CD14-positive monocyte (primary cell): ENCODE data around the gene PDE4D. TPM values are rescaled to one million over a fixed set of nuclear protein-coding genes. Genes with fewer than 3 reads are reported as not detected.
A peak's percentile ranks its signal among the peaks of the same experiment; 100 is the strongest.

Source experiments
- DNase-seq, 3 donors: peaks; one replicate each; pipeline ENCODE4 v3.0.0-alpha.2; 2011 to 2022
- H2AFZ ChIP-seq: 2 replicates; pipeline ENCODE4 v1.6.0; 2012; ENCODE audit warnings: mild to moderate bottlenecking, low read depth, low read length, inconsistent platforms; ENCODE audit not compliant: insufficient read depth, poor library complexity, severe bottlenecking
- H3K27ac ChIP-seq, 2 donors: 1 replicate in 1 of 2; 2 replicates in 1 of 2; pipeline ENCODE4 v1.5.1; 2012 to 2013; ENCODE audit warnings: low read length in 2 of 2, control low read depth in 1 of 2, inconsistent platforms in 1 of 2, low read depth in 1 of 2, mild to moderate bottlenecking in 1 of 2
- H3K27me3 ChIP-seq, 2 donors: one replicate each; pipeline versions ENCODE4 v1.6.0 to v1.6.1; 2011 to 2013; ENCODE audit warnings: low read length in 2 of 2; ENCODE audit not compliant: control insufficient read depth in 2 of 2, insufficient read depth in 2 of 2
- H3K36me3 ChIP-seq, 2 donors: replicated peaks in 1 of 2; 1 replicate in 1 of 2; 2 replicates in 1 of 2; pipeline versions ENCODE4 v1.5.1 to v1.6.1; 2012 to 2013; ENCODE audit warnings: low read length in 2 of 2, control low read depth in 1 of 2, inconsistent platforms in 1 of 2, mild to moderate bottlenecking in 1 of 2; ENCODE audit not compliant: insufficient read depth in 2 of 2, control insufficient read depth in 1 of 2
- H3K4me1 ChIP-seq, 2 donors: 1 replicate in 1 of 2; 2 replicates in 1 of 2; pipeline versions ENCODE4 v1.5.1 to v1.6.1; 2012 to 2013; ENCODE audit warnings: low read length in 2 of 2, control low read depth in 1 of 2, inconsistent platforms in 1 of 2, mild to moderate bottlenecking in 1 of 2, moderate library complexity in 1 of 2; ENCODE audit not compliant: insufficient read depth in 2 of 2, control insufficient read depth in 1 of 2
- H3K4me2 ChIP-seq: replicated peaks from 2 replicates; pipeline ENCODE3; 2012; ENCODE audit warnings: low read length, moderate library complexity, mild to moderate bottlenecking; ENCODE audit not compliant: poor library complexity, severe bottlenecking; ENCODE audit errors: extremely low read depth
- H3K4me3 ChIP-seq, 3 experiments: fragments of 200-600 bp in 1 of 3; sonication (generic) in 1 of 3; replicated peaks in 1 of 3; 1 replicate in 2 of 3; 2 replicates in 1 of 3; pipeline ENCODE4 v1.5.1; 2011 to 2013; ENCODE audit warnings: low read length in 3 of 3, mild to moderate bottlenecking in 3 of 3, control low read depth in 2 of 3, low read depth in 2 of 3, inconsistent platforms in 1 of 3, moderate library complexity in 1 of 3
- H3K79me2 ChIP-seq: 2 replicates; pipeline ENCODE4 v1.6.0; 2012; ENCODE audit warnings: mild to moderate bottlenecking, control low read depth, inconsistent platforms, low read length, moderate library complexity; ENCODE audit not compliant: insufficient read depth
- H3K9ac ChIP-seq: 2 replicates; pipeline ENCODE4 v1.6.0; 2017; ENCODE audit warnings: low read length, mild to moderate bottlenecking; ENCODE audit not compliant: insufficient read depth, poor library complexity, severe bottlenecking
- H3K9me3 ChIP-seq, 2 donors: replicated peaks in 1 of 2; 1 replicate in 1 of 2; 2 replicates in 1 of 2; pipeline versions ENCODE4 v1.5.1 to v1.6.1; 2012 to 2013; ENCODE audit warnings: low read length in 2 of 2, control low read depth in 1 of 2; ENCODE audit not compliant: control insufficient read depth in 1 of 2, insufficient read depth in 1 of 2
- H4K20me1 ChIP-seq: 2 replicates; pipeline ENCODE4 v1.6.0; 2012; ENCODE audit warnings: mild to moderate bottlenecking, low read length, control low read depth, moderate library complexity; ENCODE audit not compliant: insufficient read depth
- H3K27ac Mint-ChIP-seq, 7 donors: one replicate each; pipeline ENCODE4 v1.8.0; 2020; ENCODE audit warnings: mild to moderate bottlenecking in 7 of 7, mixed read lengths in 7 of 7, moderate library complexity in 6 of 7, inconsistent platforms in 2 of 7
- H3K27me3 Mint-ChIP-seq, 3 donors: one replicate each; pipeline ENCODE4 v1.8.0; 2021 to 2022; ENCODE audit warnings: low read depth in 3 of 3, mild to moderate bottlenecking in 3 of 3, mixed read lengths in 3 of 3, moderate library complexity in 3 of 3, inconsistent platforms in 1 of 3
- H3K36me3 Mint-ChIP-seq, 2 donors: one replicate each; pipeline ENCODE4 v1.8.0; 2020; ENCODE audit warnings: mixed read lengths in 2 of 2, inconsistent platforms in 1 of 2, mild to moderate bottlenecking in 1 of 2
- H3K4me1 Mint-ChIP-seq: one replicate; pipeline ENCODE4 v1.8.0; 2020; ENCODE audit warnings: mild to moderate bottlenecking, mixed read lengths
- H3K4me3 Mint-ChIP-seq, 2 donors: one replicate each; pipeline ENCODE4 v1.8.0; 2020; ENCODE audit warnings: mild to moderate bottlenecking in 2 of 2, mixed read lengths in 2 of 2, moderate library complexity in 1 of 2
- H3K9me3 Mint-ChIP-seq, 7 donors: one replicate each; pipeline ENCODE4 v1.8.0; 2020 to 2022; ENCODE audit warnings: mixed read lengths in 7 of 7, mild to moderate bottlenecking in 6 of 7, moderate library complexity in 6 of 7, inconsistent platforms in 2 of 7
- CTCF ChIP-seq: fragments of 200-600 bp; IDR thresholded peaks from one replicate; pipeline ENCODE4 v1.8.0; 2022; ENCODE audit warnings: antibody characterized with exemption, mild to moderate bottlenecking
- whole genome bisulfite sequencing: methylation state at CpG from one replicate; pipeline ENCODE4 v1.1.5; 2013; ENCODE audit warnings: missing lambda C conversion rate; ENCODE audit not compliant: insufficient coverage; 5-methylcytosine and 5-hydroxymethylcytosine counted together
- intact Hi-C, 2 donors: fragments of 100-400 bp; cut with micrococcal nuclease; formaldehyde crosslinking; loops; one replicate each; pipeline versions ENCODE4 v1.15.0 to v1.15.1; 2023
- polyA plus RNA-seq, 3 donors: library from polyadenylated mRNA; depleted of rRNA in 1 of 3; unstranded in 2 of 3; stranded (reverse) in 1 of 3; fragments of 300-500 nt in 2 of 3; fragments of >200 nt in 1 of 3; fragmentation: Illumina TruSeq in 2 of 3; gene quantifications; 1 replicate in 2 of 3; 2 replicates in 1 of 3; pipeline ENCODE4 v1.2.3, GENCODE V29; 2012 to 2021

Gene PDE4D
- polyA plus RNA-seq, 3 donors: 1.9 to 3.4 (median 2.8) TPM

- intact Hi-C loops: no loop called here
- Mint-ChIP-seq H3K27ac (peak overlapping the region in 4 of 7 donors; percentile 22 to 86 (median 59)), H3K4me3 (no peak overlapping the region)
These were observed 103.6 kb downstream of the PDE4D start for GRCh38 chr5:59789894-59790293.

DNA sequence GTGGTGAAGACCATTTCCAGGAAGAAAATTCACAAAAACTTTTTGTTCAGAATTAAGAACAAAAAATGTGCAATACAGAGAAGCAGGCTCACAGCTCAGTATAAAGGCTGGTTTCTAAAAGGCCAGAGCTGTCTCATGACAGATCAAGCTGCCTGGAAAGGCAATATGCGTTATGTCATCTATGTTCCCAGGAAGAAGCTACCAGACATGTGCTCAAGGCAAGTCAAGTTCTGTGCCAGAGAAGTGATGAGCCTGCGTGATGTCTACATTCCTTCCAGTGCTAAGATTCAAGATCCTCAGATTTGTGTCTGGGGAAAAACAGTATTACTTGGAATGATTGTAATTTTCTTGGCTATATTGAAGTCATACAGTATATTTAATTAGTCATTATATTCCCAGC, 104.3 kb downstream of the PDE4D start:
- no peaks in the 10 kb centered on the region for H3K4me1 ChIP-seq
- Mint-ChIP-seq H3K27ac (peak overlapping the region in 2 of 7 donors; percentile 41 to 63), H3K36me3 (peaks cover 5 to 12% of the 10 kb centered on the region in 2 donors), H3K9me3 (no peaks in the 10 kb centered on the region), H3K4me1 (peaks cover 12% of the 10 kb centered on the region), H3K27me3 (no peaks in the 10 kb centered on the region), H3K4me3 (no peak overlapping the region)
- no peak for DNase-seq
- WGBS: 100% methylated on average over 1 of the region's 2 CpGs
- no peak overlapping the region for H3K4me2 ChIP-seq
- intact Hi-C loops: no loop called here
- H2AFZ ChIP-seq: no peak overlapping the region
- no peak for TF ChIP-seq CTCF
- no peaks in the 10 kb centered on the region for H3K27me3 ChIP-seq
- no peaks in the 10 kb centered on the region for H4K20me1 ChIP-seq
- H3K36me3 ChIP-seq: no peaks in the 10 kb centered on the region
- no peak overlapping the region for H3K27ac ChIP-seq
- H3K4me3 ChIP-seq: no peak overlapping the region
- H3K9ac ChIP-seq: no peak overlapping the region
- H3K79me2 ChIP-seq: no peaks in the 10 kb centered on the region
- H3K9me3 ChIP-seq: no peaks in the 10 kb centered on the region

More at GRCh38 chr5:59789894-59790293, 103.6 kb downstream of the PDE4D start:
- Mint-ChIP-seq H3K36me3 (peaks cover 5 to 15% of the 10 kb centered on the region in 2 donors), H3K4me1 (peaks cover 12% of the 10 kb centered on the region), H3K9me3 (no peaks in the 10 kb centered on the region), H3K27me3 (no peaks in the 10 kb centered on the region)
- no peaks in the 10 kb centered on the region for H3K79me2 ChIP-seq
- no peak overlapping the region for H2AFZ ChIP-seq
- no CpG with 5 or more reads among the region's 2 CpGs for WGBS
- H3K27ac ChIP-seq: no peak overlapping the region
- no peak overlapping the region for H3K9ac ChIP-seq
- H3K36me3 ChIP-seq: no peaks in the 10 kb centered on the region
- no peaks in the 10 kb centered on the region for H3K9me3 ChIP-seq
- no peak overlapping the region for H3K4me2 ChIP-seq
- no peak for TF ChIP-seq CTCF
- no peak overlapping the region for H3K4me3 ChIP-seq
- H4K20me1 ChIP-seq: no peaks in the 10 kb centered on the region
- DNase-seq: no peak
- no peaks in the 10 kb centered on the region for H3K4me1 ChIP-seq
- H3K27me3 ChIP-seq: no peaks in the 10 kb centered on the region
